HepG2 (cell line): ENCODE data around the gene PPP2R5D. TPM values are rescaled to one million over a fixed set of nuclear protein-coding genes. Genes with fewer than 3 reads are reported as not detected.

ENCODE experiments used
- ARID3A ChIP-seq: IDR thresholded peaks from 2 replicates; pipeline ENCODE4 v1.6.1; 2012; ENCODE audit warnings: low read depth, low read length, improper control_type of control experiment
- DNMT3B ChIP-seq: conservative IDR thresholded peaks from 2 replicates; pipeline ENCODE4 v1.6.1; 2016; ENCODE audit warnings: missing biosample characterization, control low read depth
- HDAC2 ChIP-seq: sonication (generic); formaldehyde crosslinking; IDR thresholded peaks from 2 replicates; pipeline ENCODE4 v1.4.0; 2020; ENCODE audit warnings: missing genetic modification reagents
- KLF6 ChIP-seq: IDR thresholded peaks from 2 replicates; pipeline ENCODE4 v1.8.0; 2016; ENCODE audit warnings: missing biosample characterization, missing genetic modification reagents
- MED8 ChIP-seq: sonication (generic); formaldehyde crosslinking; IDR thresholded peaks from 2 replicates; pipeline ENCODE4 v1.8.1; 2023; ENCODE audit warnings: mild to moderate bottlenecking, missing genetic modification reagents; ENCODE audit not compliant: insufficient replicate concordance
- PITX1 ChIP-seq: sonication (generic); formaldehyde crosslinking; IDR thresholded peaks from 2 replicates; pipeline ENCODE4 v1.5.1; 2020; ENCODE audit warnings: mild to moderate bottlenecking, missing genetic modification reagents
- RAD21 ChIP-seq: fragments of 450-650 bp; formaldehyde crosslinking; IDR thresholded peaks from 2 replicates; pipeline ENCODE4 v1.5.0; 2020; ENCODE audit warnings: mild to moderate bottlenecking
- SAP130 ChIP-seq: IDR thresholded peaks from 2 replicates; pipeline ENCODE4 v1.6.1; 2016; ENCODE audit warnings: low read depth
- SMAD3 ChIP-seq: sonication (generic); formaldehyde crosslinking; IDR thresholded peaks from 2 replicates; pipeline ENCODE4 v1.4.0; 2020; ENCODE audit warnings: missing genetic modification reagents
- SNAPC5 ChIP-seq: sonication (generic); formaldehyde crosslinking; IDR thresholded peaks from 2 replicates; pipeline ENCODE4 v1.8.1; 2023; ENCODE audit warnings: mild to moderate bottlenecking, missing genetic modification reagents, borderline replicate concordance
- SRSF9 ChIP-seq: fragments of 200-400 bp; formaldehyde crosslinking; IDR thresholded peaks from 2 replicates; pipeline ENCODE4 v1.6.1; 2018; ENCODE audit warnings: borderline replicate concordance, mild to moderate bottlenecking, low read depth, low read length; ENCODE audit not compliant: insufficient read depth, poor library complexity, severe bottlenecking
- SSRP1 ChIP-seq: IDR thresholded peaks from 2 replicates; pipeline ENCODE4 v1.6.1; 2016; ENCODE audit warnings: control low read depth
- STAT6 ChIP-seq: sonication (generic); formaldehyde crosslinking; IDR thresholded peaks from 2 replicates; pipeline ENCODE4 v1.4.0; 2020; ENCODE audit warnings: missing genetic modification reagents, mild to moderate bottlenecking, borderline replicate concordance
- ZNF264 ChIP-seq: sonication (generic); formaldehyde crosslinking; IDR thresholded peaks from 2 replicates; pipeline ENCODE4 v1.4.0; 2020; ENCODE audit warnings: missing genetic modification reagents
- ZNF30 ChIP-seq: sonication (generic); formaldehyde crosslinking; IDR thresholded peaks from 2 replicates; pipeline ENCODE4 v1.5.0; 2020; ENCODE audit warnings: mild to moderate bottlenecking, missing genetic modification reagents
- ZNF354B ChIP-seq: sonication (generic); formaldehyde crosslinking; IDR thresholded peaks from 2 replicates; pipeline ENCODE4 v1.8.0; 2022; ENCODE audit warnings: mild to moderate bottlenecking, missing genetic modification reagents
- ZNF550 ChIP-seq: sonication (generic); formaldehyde crosslinking; IDR thresholded peaks from 2 replicates; pipeline ENCODE4 v1.4.0; 2020; ENCODE audit warnings: mild to moderate bottlenecking, missing genetic modification reagents, borderline replicate concordance
- ZNF564 ChIP-seq: sonication (generic); formaldehyde crosslinking; IDR thresholded peaks from 2 replicates; pipeline ENCODE4 v1.8.1; 2023; ENCODE audit warnings: mild to moderate bottlenecking, missing genetic modification reagents
- ZNF768 ChIP-seq: sonication (generic); formaldehyde crosslinking; IDR thresholded peaks from 2 replicates; pipeline ENCODE4 v1.4.0; 2020; ENCODE audit warnings: missing genetic modification reagents
- ZNF781 ChIP-seq: sonication (generic); formaldehyde crosslinking; IDR thresholded peaks from 2 replicates; pipeline ENCODE4 v1.5.1; 2020; ENCODE audit warnings: borderline replicate concordance, mild to moderate bottlenecking, missing genetic modification reagents; ENCODE audit errors: not compliant biosample characterization
- polyA plus RNA-seq, 8 experiments: library from polyadenylated mRNA; depleted of rRNA in 3 of 8; stranded (reverse) in 7 of 8; unstranded in 1 of 8; fragments of >200 nt; fragmentation: Illumina TruSeq in 4 of 8; extraction: Trizol in 4 of 8; gene quantifications; 2 replicates each; pipeline versions ENCODE4 v1.2.1 to v1.2.3, GENCODE V29; 2011 to 2016; ENCODE audit warnings: low read depth in 4 of 8, missing spikeins in 1 of 8, mixed read lengths in 1 of 8; ENCODE audit not compliant: insufficient read depth in 1 of 8
- total RNA-seq, 5 experiments: library from RNA; depleted of rRNA; stranded (reverse); fragments of >200 nt; fragmentation: Illumina TruSeq; extraction: Trizol; gene quantifications; 2 replicates each; pipeline ENCODE4 v1.2.3, GENCODE V29; 2016; ENCODE audit warnings: low read depth in 1 of 5

Gene PPP2R5D
- total and polyA plus RNA-seq, 2 of the 13 experiments (the other 11 are each of a cell fraction or from before 2014, with no cell fraction given) = 53.7 to 60.4 TPM

- no peak for TF ChIP-seq ARID3A
- TF ChIP-seq HDAC2 (CRISPR knock-in tag) = peak; percentile 75
- no peak for TF ChIP-seq ZNF30
- peak; percentile 85 for TF ChIP-seq ZNF768
- TF ChIP-seq SMAD3 (CRISPR knock-in tag) = peak; percentile 86
- TF ChIP-seq ZNF564 (CRISPR knock-in tag) = peak; percentile 96
- peak; percentile 85; the same call in 1 of the 2 replicates for TF ChIP-seq STAT6 (CRISPR knock-in tag)
- 0 out of 2 replicates have a peak, but pooled peaks have one; percentile 4 for TF ChIP-seq ZNF550 (CRISPR knock-in tag)
- no peak for TF ChIP-seq ZNF354B (CRISPR knock-in tag)
- TF ChIP-seq PITX1 = peak; percentile 39; the same call in 1 of the 2 replicates
- TF ChIP-seq SNAPC5 (CRISPR knock-in tag) = no peak
- TF ChIP-seq RAD21 (CRISPR knock-in tag) = peak; percentile 74
- TF ChIP-seq SAP130 (CRISPR knock-in tag) = peak; percentile 97
- peak; percentile 45; the same call in 1 of the 2 replicates for TF ChIP-seq SSRP1 (CRISPR knock-in tag)
- peak; percentile 81; the same call in 1 of the 2 replicates for TF ChIP-seq ZNF264 (CRISPR knock-in tag)
- peak; percentile 91; the same call in 1 of the 2 replicates for TF ChIP-seq DNMT3B (CRISPR knock-in tag)
- no peak for TF ChIP-seq SRSF9
- TF ChIP-seq MED8 (CRISPR knock-in tag) = no peak
- TF ChIP-seq ZNF781 (CRISPR knock-in tag) = peak; percentile 82
- peak; percentile 98 for TF ChIP-seq KLF6 (CRISPR knock-in tag)
These were observed 69.3 kb downstream of the PPP2R5D start, which contains the start of gene CUL7 (continued) for GRCh38 chr6:43053545-43054205.
